NCI-H510A (cell line): Measurements from ENCODE around the gene CPNE1.

Experiments used
- DNase-seq: peaks from one replicate; lab custom pipeline; 2025; lab: John Stamatoyannopoulos, UW

Gene CPNE1

DNA sequence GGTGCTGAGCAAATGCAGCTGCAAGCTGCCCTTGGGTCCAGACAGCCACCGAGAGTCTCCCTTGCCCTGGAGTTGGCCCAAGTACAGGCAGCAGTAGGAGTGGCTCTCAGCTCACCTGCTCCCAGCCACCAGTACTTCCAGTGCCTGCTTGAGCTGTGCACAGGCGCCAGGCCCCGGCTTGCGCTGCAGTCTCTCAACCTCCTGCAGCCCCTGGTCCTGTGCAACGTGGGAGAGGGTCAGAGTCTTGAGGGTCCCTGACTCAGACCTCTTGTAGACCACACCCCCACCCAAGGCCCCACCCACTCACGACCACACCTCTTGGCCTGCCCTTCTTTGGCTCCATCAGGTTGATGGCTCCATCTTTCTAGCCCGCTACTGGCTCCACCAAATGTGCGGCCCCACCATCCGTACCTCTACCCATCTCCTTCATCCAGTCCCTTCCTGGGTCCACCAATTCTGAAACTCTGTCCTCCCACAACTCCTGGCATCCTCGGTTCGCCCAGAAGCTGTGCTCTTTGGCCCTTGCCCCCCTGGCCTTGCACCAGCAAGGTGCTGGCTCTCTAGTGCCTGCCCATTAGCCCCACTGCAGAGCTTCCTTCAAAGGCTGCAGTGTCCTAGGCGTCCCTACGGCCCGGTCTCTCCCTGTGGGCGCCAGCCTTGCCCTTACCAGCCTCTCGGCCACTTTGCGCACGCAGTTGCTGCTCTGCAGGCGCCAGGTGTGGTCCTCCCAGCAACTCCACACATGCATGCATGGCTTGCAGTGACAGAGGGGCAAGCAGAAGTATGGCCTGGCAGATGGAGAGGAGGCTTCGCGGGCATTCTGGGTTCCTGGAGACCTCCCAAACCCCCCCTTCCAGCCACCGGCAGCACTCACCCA is 65.6 kb downstream of the CPNE1 start:
- peak; percentile 19 for DNase-seq

DNA sequence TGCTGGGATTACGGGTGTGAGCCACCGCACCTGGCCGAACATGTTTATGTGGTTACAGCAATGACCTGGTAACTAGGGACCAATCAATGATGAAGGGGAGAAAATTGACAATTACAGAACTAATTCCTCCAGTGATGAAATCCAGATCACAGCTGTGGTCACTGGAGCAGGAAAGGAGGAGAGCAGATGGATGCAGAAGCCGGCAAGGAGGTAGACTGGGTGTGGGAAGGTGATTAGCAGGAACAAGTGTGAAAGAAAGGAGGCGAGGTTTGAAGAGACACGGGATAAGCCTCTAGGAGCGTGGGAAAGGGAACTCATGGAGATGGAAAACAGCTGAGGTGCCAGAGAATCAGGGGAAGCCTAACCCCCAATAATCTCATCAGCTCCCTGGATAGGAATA is 66.2 kb downstream of the CPNE1 start:
- no peak for DNase-seq

GRCh38 chr20:35597186-35597585 is 67.5 kb downstream of the CPNE1 start:
- DNase-seq = no peak

GRCh38 chr20:35595901-35596300 is 68.8 kb downstream of the CPNE1 start:
- no peak for DNase-seq

- DNase-seq = no peak
Observed at GRCh38 chr20:35595456-35595855, 69.2 kb downstream of the CPNE1 start.

- DNase-seq = no peak
Observed at GRCh38 chr20:35592339-35592974, 72.2 kb downstream of the CPNE1 start.

DNA sequence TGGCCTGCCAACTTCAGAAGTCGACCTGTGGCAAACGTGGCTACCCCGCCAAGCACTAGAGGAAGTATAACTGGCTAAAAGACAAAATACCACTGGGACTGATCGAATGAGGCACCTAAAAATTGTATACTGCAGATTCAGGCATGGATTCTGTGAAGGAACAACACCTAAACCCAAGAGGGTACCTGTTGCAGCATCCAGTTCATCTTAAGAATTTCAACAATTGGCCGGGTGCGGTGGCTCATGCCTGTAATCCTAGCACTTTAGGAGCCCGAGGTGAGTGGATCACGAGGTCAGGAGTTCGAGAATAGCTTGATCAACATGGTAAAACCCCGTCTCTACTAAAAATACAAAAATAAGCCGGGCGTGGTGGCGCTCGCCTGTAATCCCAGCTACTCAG is 76.3 kb downstream of the CPNE1 start:
- no peak for DNase-seq

DNA sequence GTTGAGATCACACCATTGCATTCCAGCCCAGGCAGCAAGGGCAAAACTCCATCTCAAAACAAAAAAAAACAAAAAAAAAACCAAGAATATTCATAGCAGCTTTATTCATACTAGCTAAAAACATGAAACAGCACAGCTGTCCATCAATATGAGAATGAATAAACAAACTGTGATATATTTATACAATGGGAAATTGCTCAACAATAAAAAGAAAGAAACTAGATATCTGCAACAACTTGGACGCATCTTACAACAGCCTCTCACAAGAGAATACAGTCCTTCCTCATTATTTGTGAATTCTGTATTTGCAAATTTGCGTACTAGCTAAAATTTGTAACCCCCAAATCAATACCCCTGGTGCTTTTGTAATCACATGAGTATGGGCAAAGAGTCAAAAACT is 77.3 kb downstream of the CPNE1 start:
- DNase-seq = no peak

DNA sequence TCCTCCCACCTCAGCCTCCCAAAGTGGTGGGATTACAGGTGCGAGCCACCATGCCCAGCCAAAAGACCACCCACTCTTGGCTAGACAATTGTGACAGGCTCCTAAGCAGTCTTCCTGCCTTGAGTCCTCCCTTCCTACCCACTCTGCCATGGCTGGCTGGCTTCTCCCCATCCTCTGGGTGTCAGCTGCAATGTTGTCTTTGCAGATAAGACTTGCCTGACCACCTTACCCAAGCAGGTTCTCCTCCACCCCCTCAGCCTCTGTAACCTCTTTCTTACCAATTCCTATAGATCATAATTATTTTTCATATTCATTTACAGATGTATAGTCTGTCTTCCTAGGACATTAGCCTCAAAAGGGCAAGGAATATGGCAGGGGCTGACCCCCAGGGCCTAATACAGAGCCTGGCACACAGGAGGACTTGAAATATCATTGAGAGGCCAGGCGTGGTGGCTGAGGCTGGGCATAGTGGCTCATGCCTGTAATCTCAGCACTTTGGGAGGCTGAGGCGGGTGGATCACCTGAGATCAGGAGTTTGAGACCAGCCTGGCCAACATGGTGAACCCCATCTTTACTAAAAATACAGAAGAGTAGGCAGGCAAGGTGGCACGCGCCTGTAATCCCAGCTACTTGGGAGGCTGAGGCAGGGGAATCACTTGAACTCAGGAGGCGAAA is 77.8 kb downstream of the CPNE1 start:
- no peak for DNase-seq

DNA sequence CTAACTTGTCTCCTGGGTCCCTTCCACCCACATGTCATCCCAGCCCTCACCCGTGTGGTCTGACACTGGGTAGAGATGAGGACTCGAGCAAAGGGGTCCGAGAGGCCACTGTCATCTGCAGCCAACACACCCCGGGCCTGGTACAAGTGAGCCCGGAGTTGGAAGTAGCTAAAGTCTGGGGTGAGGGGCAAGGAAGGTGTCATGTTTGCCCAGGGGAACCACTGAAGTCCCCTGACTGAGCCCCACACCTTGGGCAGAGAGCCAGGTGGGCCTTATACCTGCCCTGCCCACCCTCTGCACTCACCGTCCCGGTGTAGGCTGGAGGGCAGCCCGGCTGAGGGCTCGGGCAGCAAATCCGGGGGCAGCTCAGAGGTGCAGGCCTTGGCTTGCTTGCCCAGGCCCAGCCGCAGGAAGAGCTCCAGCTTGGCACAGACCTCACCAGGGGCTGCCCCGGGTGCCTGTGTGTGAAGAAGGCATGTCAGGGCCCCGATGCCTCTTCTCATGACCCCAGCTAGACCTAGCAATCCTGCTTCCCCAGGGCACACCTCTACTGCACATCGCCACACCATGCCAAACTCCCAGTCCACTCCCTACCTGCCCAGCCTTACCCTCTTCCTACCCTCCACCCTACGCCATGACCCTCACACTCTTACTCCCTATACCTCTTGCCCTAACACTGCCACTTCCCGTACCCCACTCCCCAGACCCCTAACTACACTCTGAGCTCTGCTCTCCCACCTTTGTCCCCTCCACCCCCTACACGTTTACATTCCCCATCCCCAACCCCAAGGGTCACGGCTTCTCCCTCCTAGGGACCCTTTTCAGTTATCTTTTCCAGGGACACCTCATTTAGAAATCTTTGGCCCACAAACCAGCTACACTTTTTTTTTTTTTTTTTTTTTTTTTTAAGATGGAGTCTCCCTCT is 80.8 kb downstream of the CPNE1 start:
- no peak for DNase-seq

GRCh38 chr20:35582741-35583404 is 81.8 kb downstream of the CPNE1 start:
- DNase-seq = no peak

DNA sequence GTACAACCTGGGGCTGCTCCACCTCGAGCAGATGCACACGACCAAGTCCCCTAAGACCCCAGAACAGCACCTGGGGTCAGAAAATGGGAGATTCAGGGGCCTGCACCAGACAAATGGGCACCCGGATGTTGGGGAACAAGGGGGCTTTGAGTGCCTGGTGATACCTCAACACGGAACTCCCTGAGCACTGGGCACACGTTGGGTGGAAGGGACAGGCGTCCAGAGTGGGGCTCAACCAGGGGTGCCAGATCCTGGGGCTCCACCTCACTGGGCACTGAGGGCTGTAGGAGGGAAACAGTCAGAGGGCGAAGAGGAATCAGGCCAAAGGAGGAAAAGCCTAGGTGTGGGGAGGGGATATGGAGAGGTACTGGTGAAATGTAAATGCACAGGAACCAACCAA is 82.6 kb downstream of the CPNE1 start:
- DNase-seq = no peak

GRCh38 chr20:35579196-35579595 is 85.5 kb downstream of the CPNE1 start:
- no peak for DNase-seq

DNA sequence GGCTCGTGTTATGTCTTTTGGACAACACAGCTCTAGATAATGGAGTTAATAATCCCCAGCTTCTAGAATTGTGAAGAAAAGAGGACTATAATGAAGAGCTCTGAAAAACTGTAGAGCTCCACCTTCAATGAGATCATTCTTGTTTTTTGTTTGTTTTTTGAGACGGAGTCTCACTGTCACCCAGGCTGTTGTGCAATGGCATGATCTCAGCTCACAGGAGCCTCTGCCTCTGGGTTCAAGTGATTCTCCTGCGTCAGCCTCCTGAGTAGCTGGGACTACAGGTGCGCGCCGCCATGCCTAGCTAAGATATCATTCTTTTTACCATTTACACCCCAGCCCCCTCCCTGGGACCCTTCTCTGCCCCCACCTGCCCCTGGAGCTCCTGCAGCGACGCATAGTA is 86.2 kb downstream of the CPNE1 start:
- DNase-seq = no peak

DNA sequence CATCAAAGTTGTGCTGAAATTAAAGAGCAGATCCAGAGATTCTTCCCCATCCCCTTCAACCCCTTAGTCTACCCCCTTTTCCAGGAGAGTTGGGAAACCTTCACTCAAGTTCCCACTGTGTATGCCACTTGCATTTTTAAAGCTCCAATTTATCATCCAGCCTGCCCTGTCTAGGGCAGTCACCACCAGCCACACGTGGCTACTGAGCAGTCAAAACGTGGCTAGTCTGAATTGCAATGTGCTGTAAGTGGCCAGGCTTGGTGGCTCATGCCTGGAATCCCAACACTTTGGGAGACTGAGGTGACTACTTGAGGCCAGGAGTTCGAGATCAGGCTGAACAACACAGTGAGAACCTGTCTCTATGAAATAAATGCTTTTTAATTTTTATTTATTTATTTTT is 87.9 kb downstream of the CPNE1 start:
- DNase-seq = no peak
